SU-DHL-6 (cell line): ENCODE results near the gene AMBP.

Source experiments
- CTCF ChIP-seq: fragments of 200-600 bp; sonication (generic); IDR thresholded peaks from one replicate; pipeline ENCODE4 v1.5.1; 2017; ENCODE audit warnings: antibody characterized with exemption, mild to moderate bottlenecking, low read length, moderate library complexity; ENCODE audit not compliant: insufficient read depth, poor library complexity, severe bottlenecking
- EZH2phosphoT487 ChIP-seq: fragments of 200-600 bp; sonication (generic), shearing (Covaris generic); conservative IDR thresholded peaks from 2 replicates; pipeline ENCODE4 v1.6.1; 2018; ENCODE audit warnings: mild to moderate bottlenecking, antibody characterized with exemption, low read length, moderate library complexity, mixed read lengths

- TF ChIP-seq CTCF (no peak), EZH2phosphoT487 (no peak)
These were observed 60.1 kb downstream of the AMBP start for GRCh38 chr9:114017741-114018715.
